ENCODE data around the gene BAX. TPM values are rescaled to one million over a fixed set of nuclear protein-coding genes. Genes with fewer than 3 reads are reported as not detected.

BAX gene
- total RNA-seq, 1 experiment from 2014 or later: 66.6 TPM

DNA sequence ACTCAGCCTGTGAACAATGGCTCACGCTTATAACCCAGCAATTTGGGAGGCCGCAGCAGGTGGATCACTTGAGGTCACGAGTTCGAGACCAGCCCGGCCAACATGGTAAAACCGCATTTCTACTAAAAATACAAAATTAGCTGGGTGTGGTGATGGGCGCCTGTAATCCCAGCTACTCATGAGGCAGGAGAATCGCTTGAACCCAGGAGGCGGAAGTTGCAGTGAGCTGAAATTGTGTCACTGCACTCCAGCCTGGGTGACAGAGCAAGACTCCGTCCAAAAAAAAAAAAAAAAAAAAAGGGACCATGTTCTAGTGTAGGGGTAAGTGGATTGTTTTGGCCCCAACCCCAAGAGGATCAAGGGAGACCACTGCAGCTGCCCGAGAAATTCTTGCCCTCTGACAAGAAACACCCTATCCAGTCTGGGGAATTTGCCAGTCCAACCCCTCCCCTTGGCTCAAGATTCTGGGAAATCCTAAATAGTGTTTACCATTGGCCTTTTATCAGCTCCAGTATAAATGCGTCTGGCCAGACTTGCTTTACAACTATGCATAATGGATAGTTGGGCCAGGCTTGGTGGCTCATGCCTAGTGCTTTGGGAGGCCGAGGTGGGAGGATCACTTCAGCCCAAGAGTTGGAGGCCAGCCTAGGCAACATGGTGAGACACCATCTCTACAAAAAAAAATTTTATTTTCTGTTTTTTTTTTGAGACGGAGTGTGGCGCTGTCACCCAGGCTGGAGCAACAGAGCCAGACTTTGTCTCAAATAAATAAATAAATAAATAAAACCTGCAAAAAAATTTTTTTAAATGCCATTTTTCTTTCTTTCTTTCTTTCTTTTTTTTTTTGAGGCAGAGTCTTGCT is 26.3 kb upstream of the BAX start:
- no peak for DNase-seq (ENCODE audit: low read depth)

- peak; percentile 48 for DNase-seq (ENCODE audit: low read depth)
Observed at GRCh38 chr19:48933382-48933932, 21.2 kb upstream of the BAX start, which contains the start of gene DHDH. DHDH (plus strand) TSS chr19:48933699; CDS start chr19:48933722, 23 bp downstream.

GRCh38 chr19:48934837-48935236 is 19.8 kb upstream of the BAX start:
- DNase-seq (ENCODE audit: low read depth): no peak

DNA sequence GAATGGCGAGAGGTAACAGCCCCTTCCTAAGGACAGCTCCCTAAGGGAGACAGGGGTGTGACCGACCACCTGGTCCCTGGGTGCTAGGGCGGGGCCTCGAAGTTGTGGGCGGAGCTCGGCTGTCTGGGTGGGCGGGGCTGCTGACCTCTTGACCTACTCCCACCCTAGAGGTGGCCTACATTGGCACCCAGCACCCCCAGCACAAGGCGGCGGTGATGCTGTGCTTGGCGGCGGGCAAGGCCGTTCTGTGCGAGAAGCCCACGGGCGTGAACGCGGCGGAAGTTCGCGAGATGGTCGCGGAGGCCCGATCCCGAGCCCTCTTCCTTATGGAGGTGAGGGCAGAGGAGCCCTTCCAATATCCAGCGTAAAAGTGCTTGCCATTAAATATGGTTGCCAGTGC is 18.8 kb upstream of the BAX start:
- no peak for DNase-seq (ENCODE audit: low read depth)

DNA sequence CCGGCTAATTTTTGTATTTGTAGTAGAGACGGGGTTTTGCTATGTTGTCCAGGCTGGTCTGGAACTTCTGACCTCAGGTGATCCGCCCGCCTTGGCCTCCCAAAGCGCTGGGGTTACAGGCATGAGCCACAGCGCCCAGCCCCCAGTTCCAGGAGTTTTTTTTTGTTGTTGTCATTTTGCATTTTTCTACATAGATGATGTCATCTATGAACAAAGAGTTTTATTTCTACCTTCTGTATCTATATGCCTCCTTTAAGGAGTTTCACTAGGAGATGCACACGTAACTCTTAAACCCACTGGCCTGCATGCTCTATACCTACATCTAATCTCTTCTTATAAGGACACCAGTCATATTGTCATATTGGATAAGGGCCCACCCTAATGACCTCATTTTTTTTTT is 16.4 kb upstream of the BAX start:
- no peak for DNase-seq (ENCODE audit: low read depth)

DNA sequence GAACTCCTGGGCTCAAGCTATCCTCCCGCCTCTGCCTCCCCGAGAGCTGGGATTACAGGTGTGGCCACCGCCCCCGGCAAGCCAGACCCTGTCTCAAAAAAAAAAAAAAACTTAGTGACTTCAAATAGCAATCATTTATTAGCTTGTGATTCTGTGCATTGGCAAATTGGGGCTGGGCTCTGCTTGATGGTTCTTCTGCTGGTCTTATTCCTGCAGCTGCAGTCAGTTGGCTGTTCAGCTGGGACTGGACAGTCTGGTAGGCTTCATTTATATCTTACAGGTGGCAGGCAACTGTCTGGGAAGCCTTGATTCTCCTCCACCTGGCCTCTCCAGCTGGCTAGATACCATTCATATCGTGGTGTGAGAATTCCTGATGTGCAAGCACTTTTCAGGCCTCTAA is 13.8 kb upstream of the BAX start:
- no peak for DNase-seq (ENCODE audit: low read depth)

GRCh38 chr19:48943081-48943480 is 11.6 kb upstream of the BAX start:
- no peak for DNase-seq (ENCODE audit: low read depth)

GRCh38 chr19:48945415-48945814 is 9.3 kb upstream of the BAX start:
- no peak for DNase-seq (ENCODE audit: low read depth)

- DNase-seq (ENCODE audit: low read depth): no peak
Observed at GRCh38 chr19:48945817-48946216, 8.9 kb upstream of the BAX start.

DNA sequence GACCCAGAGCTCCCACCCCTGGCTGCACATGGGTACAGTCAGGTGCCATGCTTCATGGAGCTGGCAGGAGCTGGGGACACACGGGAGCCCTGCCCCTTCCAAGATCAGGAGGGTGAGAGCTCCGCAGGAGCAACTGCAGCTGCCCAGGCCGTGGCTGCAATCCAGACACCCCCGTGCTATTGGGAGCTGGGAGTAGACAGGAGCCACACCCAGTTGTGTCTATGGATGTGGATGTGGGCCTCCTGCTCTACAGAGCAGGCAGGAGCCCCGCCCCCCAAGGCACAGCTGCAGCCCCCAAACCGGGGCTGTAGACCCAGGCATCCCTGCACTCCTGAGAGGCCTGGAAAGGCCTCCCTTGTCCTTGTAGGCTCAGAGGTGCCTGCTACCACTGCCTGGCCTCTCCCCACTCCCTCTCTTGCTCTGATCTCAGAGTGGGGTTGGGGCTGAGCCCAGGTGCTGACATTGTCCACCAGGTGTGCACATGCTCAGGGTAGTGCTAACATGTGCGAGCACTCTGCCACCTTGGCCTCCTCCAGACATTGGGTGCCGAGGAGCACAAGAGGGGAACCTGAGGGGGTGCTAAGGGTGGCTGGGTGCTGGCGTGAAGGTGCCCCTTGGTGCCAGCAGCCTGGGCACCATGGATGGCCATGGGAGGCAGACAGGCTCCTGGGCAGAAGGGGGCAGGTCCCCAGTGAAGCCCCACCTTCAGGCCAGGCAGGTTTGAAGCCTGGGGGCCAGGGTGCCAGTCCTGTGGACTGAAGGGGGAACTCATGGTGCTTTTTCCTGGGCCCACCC is 8.0 kb upstream of the BAX start:
- DNase-seq (ENCODE audit: low read depth): no peak

- DNase-seq (ENCODE audit: low read depth): no peak
Observed at GRCh38 chr19:48947258-48947542, 7.5 kb upstream of the BAX start.

GRCh38 chr19:48950159-48950558 is 4.5 kb upstream of the BAX start:
- DNase-seq (ENCODE audit: low read depth): peak; percentile 51

- DNase-seq (ENCODE audit: low read depth): no peak
Observed at GRCh38 chr19:48950830-48951519, 3.7 kb upstream of the BAX start.

- no peak for DNase-seq (ENCODE audit: low read depth)
Observed at GRCh38 chr19:48953141-48953540, 1.5 kb upstream of the BAX start.

DNA sequence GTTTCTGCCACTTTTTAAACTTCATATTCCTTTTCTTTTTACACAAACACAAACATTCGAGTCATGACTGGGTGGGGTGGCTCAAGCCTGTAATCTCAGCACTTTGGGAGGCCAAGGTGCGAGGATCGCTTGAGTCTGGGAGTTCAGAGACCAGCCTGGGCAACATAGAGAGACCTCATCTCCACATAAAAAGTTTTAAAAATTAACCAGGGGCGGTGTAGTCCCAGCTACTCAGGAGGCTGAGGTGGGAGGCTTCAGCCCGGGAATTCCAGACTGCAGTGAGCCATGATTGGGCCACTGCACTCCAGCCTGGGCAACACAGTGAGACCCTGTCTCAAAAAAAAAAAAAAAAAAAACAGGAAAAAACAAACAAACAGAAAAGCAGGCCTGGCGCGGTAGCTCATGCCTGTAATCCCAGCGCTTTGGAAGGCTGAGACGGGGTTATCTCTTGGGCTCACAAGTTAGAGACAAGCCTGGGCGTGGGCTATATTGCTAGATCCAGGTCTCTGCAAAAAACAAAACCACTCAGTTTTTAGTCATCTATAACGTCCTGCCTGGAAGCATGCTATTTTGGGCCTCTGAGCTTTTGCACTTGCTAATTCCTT is 583 bp upstream of the BAX start:
- no peak for DNase-seq (ENCODE audit: low read depth)

DNA sequence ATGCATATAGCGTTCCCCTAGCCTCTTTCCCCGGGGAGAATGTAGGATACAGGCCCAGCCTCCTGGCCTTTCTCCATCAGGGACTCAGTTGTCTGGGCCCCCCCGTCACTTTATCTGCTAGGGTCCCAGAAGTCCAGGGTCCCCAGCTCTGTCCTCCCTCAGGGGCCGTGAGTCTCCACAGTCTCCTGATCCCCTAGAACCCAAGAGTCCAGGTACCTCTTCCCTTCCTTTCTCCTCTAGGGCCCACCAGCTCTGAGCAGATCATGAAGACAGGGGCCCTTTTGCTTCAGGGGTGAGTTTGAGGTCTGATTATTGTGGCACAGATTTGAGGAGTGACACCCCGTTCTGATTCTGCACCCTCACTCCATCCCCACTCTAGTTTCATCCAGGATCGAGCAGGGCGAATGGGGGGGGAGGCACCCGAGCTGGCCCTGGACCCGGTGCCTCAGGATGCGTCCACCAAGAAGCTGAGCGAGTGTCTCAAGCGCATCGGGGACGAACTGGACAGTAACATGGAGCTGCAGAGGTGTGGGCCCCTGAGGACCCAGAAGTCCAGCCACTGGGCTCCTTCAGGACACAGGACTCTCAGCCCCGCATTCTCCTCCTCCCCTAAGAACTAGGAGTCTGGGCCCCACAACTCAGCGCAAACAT is 758 bp downstream of the BAX start:
- no peak for DNase-seq (ENCODE audit: low read depth)

DNA sequence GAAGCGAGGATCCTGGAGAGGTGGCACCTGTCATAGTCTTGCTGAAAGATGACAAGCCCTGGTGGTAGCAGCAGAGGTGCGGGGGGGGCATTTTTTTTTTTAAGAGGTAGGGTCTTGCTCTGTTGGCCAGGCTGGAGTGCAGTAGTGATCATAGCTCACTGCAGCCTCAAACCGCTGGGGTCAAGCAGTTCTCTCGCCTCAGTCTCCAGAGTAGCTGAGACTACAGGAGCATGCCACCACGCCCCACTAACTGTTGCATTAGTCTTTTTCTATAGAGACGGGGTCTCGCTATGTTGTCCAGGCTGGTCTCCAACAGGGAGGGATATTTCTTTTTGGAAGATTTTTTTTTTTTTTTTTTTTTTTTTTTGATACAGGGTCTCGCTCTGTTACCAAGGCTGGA is 3.3 kb downstream of the BAX start:
- DNase-seq (ENCODE audit: low read depth): no peak

DNA sequence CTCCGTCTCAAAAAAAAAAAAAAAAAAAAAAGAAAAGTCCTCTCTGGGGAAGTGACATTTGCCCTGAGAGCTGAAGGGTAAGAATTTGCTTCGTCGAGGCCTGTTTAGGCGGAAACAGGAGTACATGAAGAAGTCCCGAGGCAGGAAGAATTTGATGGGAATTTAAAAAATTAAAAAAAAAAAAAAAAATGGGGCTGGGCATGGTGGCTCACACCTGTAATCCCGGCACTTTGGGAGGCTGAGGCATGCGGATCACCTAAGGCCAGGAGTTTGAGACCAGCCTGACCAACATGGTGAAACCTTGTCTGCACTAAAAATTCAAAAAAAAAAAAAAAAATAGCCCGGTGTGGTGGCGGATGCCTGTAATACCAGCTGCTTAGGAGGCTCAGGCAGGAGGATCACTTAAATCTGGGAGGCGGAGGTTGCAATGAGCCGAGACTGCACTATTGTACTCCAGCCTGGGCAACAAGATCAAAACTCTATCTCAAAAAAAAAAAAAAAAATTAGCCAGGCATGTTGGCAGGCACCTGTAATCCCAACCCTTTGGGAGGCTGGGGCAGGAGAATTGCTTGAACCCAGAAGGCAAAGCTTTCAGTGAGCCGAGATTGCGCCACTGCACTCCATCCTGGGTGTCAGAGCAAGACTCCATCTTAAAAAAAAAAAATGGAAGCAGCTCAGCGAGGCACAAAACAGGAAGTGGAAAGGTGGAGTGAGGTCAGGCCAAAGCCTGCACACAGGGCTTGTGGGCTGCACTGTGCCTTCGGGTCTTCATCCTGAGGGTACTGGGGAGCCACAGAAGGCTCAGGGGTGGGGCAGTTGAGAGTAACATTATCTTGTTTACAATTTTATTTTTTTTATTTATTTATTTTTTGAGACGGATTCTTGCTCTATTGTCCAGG is 4.9 kb downstream of the BAX start:
- no peak for DNase-seq (ENCODE audit: low read depth)

DNA sequence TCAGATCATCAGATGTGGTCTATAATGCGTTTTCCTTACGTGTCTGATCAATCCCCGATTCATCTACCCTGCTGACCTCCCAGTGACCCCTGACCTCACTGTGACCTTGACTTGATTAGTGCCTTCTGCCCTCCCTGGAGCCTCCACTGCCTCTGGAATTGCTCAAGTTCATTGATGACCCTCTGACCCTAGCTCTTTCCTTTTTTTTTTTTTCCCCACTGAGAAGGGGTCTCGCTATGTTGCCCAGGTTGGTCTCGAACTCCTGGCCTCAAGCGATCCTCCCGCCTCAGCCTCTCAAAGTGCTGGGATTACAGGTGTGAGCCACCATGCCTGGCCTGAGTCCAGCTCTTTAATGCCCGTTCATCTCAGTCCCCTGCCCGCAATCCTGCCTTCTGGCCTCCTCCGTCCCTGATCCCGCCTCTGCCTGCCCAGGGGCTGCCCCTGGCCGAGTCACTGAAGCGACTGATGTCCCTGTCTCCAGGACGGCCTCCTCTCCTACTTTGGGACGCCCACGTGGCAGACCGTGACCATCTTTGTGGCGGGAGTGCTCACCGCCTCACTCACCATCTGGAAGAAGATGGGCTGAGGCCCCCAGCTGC is 6.5 kb downstream of the BAX start:
- no peak for DNase-seq (ENCODE audit: low read depth)

GRCh38 chr19:48961673-48962028 is 7.0 kb downstream of the BAX start:
- no peak for DNase-seq (ENCODE audit: low read depth)
